ENCODE results near the gene G6PD.
"Not testable (repeated sequence)": the region's sequence is repeated elsewhere in the genome, so short reads cannot be mapped to it uniquely, and the experiment has no call there.

Gene G6PD

GRCh38 chrX:154562295-154562694, 15.6 kb upstream of the G6PD start:
- not testable (repeated sequence) for H3K27me3 ChIP-seq (ENCODE audit: insufficient read depth, low read length); H3K27ac ChIP-seq (ENCODE audit: low read length); H3K36me3 ChIP-seq (ENCODE audit: insufficient read depth, low read depth, low read length); H3K9ac ChIP-seq (ENCODE audit: low read depth, low read length); H3K4me1 ChIP-seq (ENCODE audit: insufficient read depth, low read length); H3K9me3 ChIP-seq (ENCODE audit: insufficient read depth, low read depth, low read length); H3K4me3 ChIP-seq (ENCODE audit: low read length)

- not testable (repeated sequence) for H3K9me3 ChIP-seq (ENCODE audit: insufficient read depth, low read depth, low read length); H3K27me3 ChIP-seq (ENCODE audit: insufficient read depth, low read length); H3K36me3 ChIP-seq (ENCODE audit: insufficient read depth, low read depth, low read length); H3K9ac ChIP-seq (ENCODE audit: low read depth, low read length); H3K4me1 ChIP-seq (ENCODE audit: insufficient read depth, low read length); H3K27ac ChIP-seq (ENCODE audit: low read length); H3K4me3 ChIP-seq (ENCODE audit: low read length)
Measured at GRCh38 chrX:154560326-154560725, 13.7 kb upstream of the G6PD start.

- not testable (repeated sequence) for H3K4me1 ChIP-seq (ENCODE audit: insufficient read depth, low read length); H3K27ac ChIP-seq (ENCODE audit: low read length); H3K4me3 ChIP-seq (ENCODE audit: low read length); H3K36me3 ChIP-seq (ENCODE audit: insufficient read depth, low read depth, low read length); H3K27me3 ChIP-seq (ENCODE audit: insufficient read depth, low read length); H3K9me3 ChIP-seq (ENCODE audit: insufficient read depth, low read depth, low read length); H3K9ac ChIP-seq (ENCODE audit: low read depth, low read length)
Measured at GRCh38 chrX:154558896-154559295, 12.2 kb upstream of the G6PD start.

GRCh38 chrX:154558060-154558690, 11.5 kb upstream of the G6PD start:
- H3K4me1 ChIP-seq (ENCODE audit: insufficient read depth, low read length); H3K9me3 ChIP-seq (ENCODE audit: insufficient read depth, low read depth, low read length); H3K36me3 ChIP-seq (ENCODE audit: insufficient read depth, low read depth, low read length); H3K9ac ChIP-seq (ENCODE audit: low read depth, low read length); H3K27ac ChIP-seq (ENCODE audit: low read length); H3K27me3 ChIP-seq (ENCODE audit: insufficient read depth, low read length); H3K4me3 ChIP-seq (ENCODE audit: low read length): not testable (repeated sequence)

- H3K9me3 ChIP-seq (ENCODE audit: insufficient read depth, low read depth, low read length); H3K36me3 ChIP-seq (ENCODE audit: insufficient read depth, low read depth, low read length); H3K27me3 ChIP-seq (ENCODE audit: insufficient read depth, low read length): not testable (repeated sequence)
Measured at GRCh38 chrX:154552112-154552806, 5.6 kb upstream of the G6PD start.

GRCh38 chrX:154549766-154550165, 3.1 kb upstream of the G6PD start:
- no peak overlapping the region for H3K4me3 ChIP-seq (ENCODE audit: low read length)
- no peak overlapping the region for H3K27ac ChIP-seq (ENCODE audit: low read length)
- peaks cover 10% of the 10 kb centered on the region; the same call in 1 of the 2 replicates for H3K36me3 ChIP-seq (ENCODE audit: insufficient read depth, low read depth, low read length)
- no peaks in the 10 kb centered on the region for H3K4me1 ChIP-seq (ENCODE audit: insufficient read depth, low read length)
- H3K9me3 ChIP-seq (ENCODE audit: insufficient read depth, low read depth, low read length) = no peaks in the 10 kb centered on the region
- no peak overlapping the region for H3K9ac ChIP-seq (ENCODE audit: low read depth, low read length)
- H3K27me3 ChIP-seq (ENCODE audit: insufficient read depth, low read length) = no peaks in the 10 kb centered on the region

More at GRCh38 chrX:154552112-154552806, 5.6 kb upstream of the G6PD start:
- H3K4me3 ChIP-seq (ENCODE audit: low read length); H3K9ac ChIP-seq (ENCODE audit: low read depth, low read length); H3K4me1 ChIP-seq (ENCODE audit: insufficient read depth, low read length); H3K27ac ChIP-seq (ENCODE audit: low read length): not testable (repeated sequence)

- peak overlapping the region; percentile 91 for H3K9ac ChIP-seq (ENCODE audit: low read depth, low read length)
- no peaks in the 10 kb centered on the region for H3K9me3 ChIP-seq (ENCODE audit: insufficient read depth, low read depth, low read length)
- no peaks in the 10 kb centered on the region for H3K4me1 ChIP-seq (ENCODE audit: insufficient read depth, low read length)
- no peaks in the 10 kb centered on the region for H3K27me3 ChIP-seq (ENCODE audit: insufficient read depth, low read length)
- no peak overlapping the region for H3K27ac ChIP-seq (ENCODE audit: low read length)
- peaks cover 15% of the 10 kb centered on the region; the same call in 1 of the 2 replicates for H3K36me3 ChIP-seq (ENCODE audit: insufficient read depth, low read depth, low read length)
- peak overlapping the region; percentile 96 for H3K4me3 ChIP-seq (ENCODE audit: low read length)
Measured at GRCh38 chrX:154548028-154548316, 1.3 kb upstream of the G6PD start.

- no peaks in the 10 kb centered on the region for H3K9me3 ChIP-seq (ENCODE audit: insufficient read depth, low read depth, low read length)
- H3K4me1 ChIP-seq (ENCODE audit: insufficient read depth, low read length) = no peaks in the 10 kb centered on the region
- no peak within 1 kb of the TSS for H3K27ac ChIP-seq (ENCODE audit: low read length)
- H3K4me3 ChIP-seq (ENCODE audit: low read length) = peak within 1 kb of the TSS; percentile 96
- peak within 1 kb of the TSS; percentile 91 for H3K9ac ChIP-seq (ENCODE audit: low read depth, low read length)
- H3K27me3 ChIP-seq (ENCODE audit: insufficient read depth, low read length) = no peaks in the 10 kb centered on the region
- peaks cover 20% of the 10 kb centered on the region; the same call in 1 of the 2 replicates for H3K36me3 ChIP-seq (ENCODE audit: insufficient read depth, low read depth, low read length)
Measured at GRCh38 chrX:154547245-154548027, 790 bp upstream of the G6PD start, which contains the start of gene IKBKG. Gene IKBKG, plus strand, starts transcription at chrX:154547620. Its CDS starts 4,383 bp downstream, at chrX:154552003.

- H3K4me1 ChIP-seq (ENCODE audit: insufficient read depth, low read length) = no peaks in the 10 kb centered on the region
- H3K4me3 ChIP-seq (ENCODE audit: low read length) = peak overlapping the region; percentile 83
- no peaks in the 10 kb centered on the region for H3K27me3 ChIP-seq (ENCODE audit: insufficient read depth, low read length)
- H3K36me3 ChIP-seq (ENCODE audit: insufficient read depth, low read depth, low read length) = peaks cover 24% of the 10 kb centered on the region; the same call in 1 of the 2 replicates
- no peak overlapping the region for H3K27ac ChIP-seq (ENCODE audit: low read length)
- peak overlapping the region; percentile 90; the same call in 1 of the 2 replicates for H3K9ac ChIP-seq (ENCODE audit: low read depth, low read length)
- H3K9me3 ChIP-seq (ENCODE audit: insufficient read depth, low read depth, low read length) = no peaks in the 10 kb centered on the region
Measured at GRCh38 chrX:154545673-154546274, 872 bp downstream of the G6PD start.

- Histone ChIP-seq H3K4me3 (ENCODE audit: low read length) (no peak overlapping the region), H3K27me3 (ENCODE audit: insufficient read depth, low read length) (no peaks in the 10 kb centered on the region), H3K9me3 (ENCODE audit: insufficient read depth, low read depth, low read length) (no peaks in the 10 kb centered on the region), H3K27ac (ENCODE audit: low read length) (no peak overlapping the region), H3K9ac (ENCODE audit: low read depth, low read length) (no peak overlapping the region), H3K36me3 (ENCODE audit: insufficient read depth, low read depth, low read length) (peaks cover 24% of the 10 kb centered on the region; the same call in 1 of the 2 replicates), H3K4me1 (ENCODE audit: insufficient read depth, low read length) (no peaks in the 10 kb centered on the region)
Measured at GRCh38 chrX:154542723-154543424, 3.8 kb downstream of the G6PD start.
